Lower leg skin (tissue), 3 donors: ENCODE measurements around the gene SRP68.

ENCODE experiments used
- POLR2A ChIP-seq, 2 donors: fragments of 450-650 bp; IDR thresholded peaks; one replicate each; pipeline ENCODE4 v1.6.1; 2016 to 2017; ENCODE audit warnings: antibody characterized with exemption in 2 of 2, mild to moderate bottlenecking in 1 of 2, moderate library complexity in 1 of 2
- TF ChIP-seq, protein P1 (sequence below), 3 donors: fragments of 450-650 bp; IDR thresholded peaks; one replicate each; pipeline ENCODE4 v1.5.1; 2016; ENCODE audit warnings: antibody characterized with exemption in 3 of 3, mild to moderate bottlenecking in 3 of 3, moderate library complexity in 2 of 3

DNA sequence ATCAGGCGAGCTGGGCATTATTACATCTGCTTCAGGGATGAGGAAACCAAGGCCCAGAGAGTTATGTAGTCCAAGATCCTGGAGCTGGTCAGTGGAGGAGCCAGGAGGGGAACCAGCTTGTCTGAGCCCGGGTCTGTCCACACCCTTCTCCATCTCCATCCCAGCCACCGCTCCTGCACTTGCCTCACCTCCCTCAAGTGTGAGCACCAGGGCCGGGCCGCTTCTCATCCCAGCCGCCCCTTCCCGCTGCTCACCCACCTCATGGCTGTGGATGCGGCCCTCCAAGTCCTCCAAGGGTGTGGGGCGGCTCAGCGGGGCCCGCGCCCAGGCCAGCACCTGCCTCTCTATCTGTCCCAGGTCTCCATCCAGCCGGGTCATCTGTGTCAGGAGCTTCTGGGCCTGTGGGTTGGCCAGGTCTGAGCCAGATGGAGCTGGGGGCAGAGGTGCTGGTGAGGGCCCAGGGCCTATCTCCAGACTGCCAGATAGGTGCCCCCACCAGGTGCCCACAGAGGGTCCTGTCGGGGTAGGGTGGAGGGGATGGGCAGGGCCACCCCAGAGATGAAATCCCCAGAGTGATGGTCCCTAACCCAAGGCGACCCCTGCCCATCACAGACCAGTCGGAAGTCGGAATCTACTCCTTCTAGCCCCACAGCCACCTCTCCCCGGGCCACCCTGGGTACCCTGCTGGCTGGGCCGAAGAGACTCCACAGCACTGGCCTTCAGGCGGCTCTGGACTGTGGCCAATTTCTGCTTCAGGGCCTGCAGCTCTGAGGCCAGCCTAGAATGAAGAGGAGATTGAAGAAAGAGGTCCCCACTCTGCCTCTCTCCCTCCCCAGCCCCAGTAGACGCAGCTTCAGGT, 54.6 kb downstream of the SRP68 start:
- TF ChIP-seq, protein P1, sequence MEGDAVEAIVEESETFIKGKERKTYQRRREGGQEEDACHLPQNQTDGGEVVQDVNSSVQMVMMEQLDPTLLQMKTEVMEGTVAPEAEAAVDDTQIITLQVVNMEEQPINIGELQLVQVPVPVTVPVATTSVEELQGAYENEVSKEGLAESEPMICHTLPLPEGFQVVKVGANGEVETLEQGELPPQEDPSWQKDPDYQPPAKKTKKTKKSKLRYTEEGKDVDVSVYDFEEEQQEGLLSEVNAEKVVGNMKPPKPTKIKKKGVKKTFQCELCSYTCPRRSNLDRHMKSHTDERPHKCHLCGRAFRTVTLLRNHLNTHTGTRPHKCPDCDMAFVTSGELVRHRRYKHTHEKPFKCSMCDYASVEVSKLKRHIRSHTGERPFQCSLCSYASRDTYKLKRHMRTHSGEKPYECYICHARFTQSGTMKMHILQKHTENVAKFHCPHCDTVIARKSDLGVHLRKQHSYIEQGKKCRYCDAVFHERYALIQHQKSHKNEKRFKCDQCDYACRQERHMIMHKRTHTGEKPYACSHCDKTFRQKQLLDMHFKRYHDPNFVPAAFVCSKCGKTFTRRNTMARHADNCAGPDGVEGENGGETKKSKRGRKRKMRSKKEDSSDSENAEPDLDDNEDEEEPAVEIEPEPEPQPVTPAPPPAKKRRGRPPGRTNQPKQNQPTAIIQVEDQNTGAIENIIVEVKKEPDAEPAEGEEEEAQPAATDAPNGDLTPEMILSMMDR (IDR thresholded peaks at IDR 0.05): no peak
- no peak for TF ChIP-seq POLR2A (IDR thresholded peaks at IDR 0.05)
